Vagina (tissue), 2 donors: ENCODE measurements around the gene FOXO6. TPM values are rescaled to one million over a fixed set of nuclear protein-coding genes. Genes with fewer than 3 reads are reported as not detected.

ENCODE experiments used
- DNase-seq, 2 donors: peaks; one replicate each; pipeline ENCODE4 v3.0.0-alpha.2; 2017; ENCODE audit errors: extremely low spot score in 2 of 2
- H3K27ac ChIP-seq: fragments of 200-600 bp; sonication (generic); one replicate; pipeline ENCODE4 v1.5.1; 2019
- H3K27me3 ChIP-seq: fragments of 200-600 bp; sonication (generic); one replicate; pipeline ENCODE4 v1.5.1; 2019
- H3K36me3 ChIP-seq, 2 donors: fragments of 200-600 bp; sonication (generic); one replicate each; pipeline ENCODE4 v1.5.1; 2017 to 2019
- H3K4me1 ChIP-seq: fragments of 200-600 bp; sonication (generic); one replicate; pipeline ENCODE4 v1.5.1; 2019
- H3K4me3 ChIP-seq, 2 donors: fragments of 200-600 bp; sonication (generic); 1 replicate in 1 of 2; 2 replicates in 1 of 2; pipeline ENCODE4 v1.5.1; 2016 to 2019
- H3K9me3 ChIP-seq: fragments of 200-600 bp; sonication (generic); one replicate; pipeline ENCODE4 v1.5.1; 2019
- POLR2A ChIP-seq, 2 donors: fragments of 450-650 bp; IDR thresholded peaks; one replicate each; pipeline ENCODE4 v1.6.1; 2017; ENCODE audit warnings: antibody characterized with exemption in 2 of 2, mild to moderate bottlenecking in 2 of 2, moderate library complexity in 2 of 2
- POLR2AphosphoS5 ChIP-seq, 2 donors: sonication (generic); formaldehyde crosslinking; IDR thresholded peaks; one replicate each; pipeline ENCODE4 v1.9.0; 2017; ENCODE audit warnings: antibody characterized with exemption in 2 of 2, mild to moderate bottlenecking in 2 of 2, low read depth in 1 of 2; ENCODE audit not compliant: insufficient read depth in 1 of 2
- intact Hi-C: fragments of 100-400 bp; cut with DNase I; formaldehyde crosslinking; loops from one replicate; pipeline ENCODE4 v1.15.1; 2023
- total RNA-seq: library from RNA; depleted of rRNA; stranded (reverse); fragments of >200 nt; gene quantifications from one replicate; pipeline ENCODE4 v1.2.3, GENCODE V29; 2016
- TF ChIP-seq, protein P1 (sequence below), 3 experiments: fragments of 450-650 bp in 2 of 3; fragments of 200-600 bp in 1 of 3; sonication (generic) in 1 of 3; IDR thresholded peaks; one replicate each; pipeline ENCODE4 v1.5.1; 2017 to 2019; ENCODE audit warnings: antibody characterized with exemption in 3 of 3, mild to moderate bottlenecking in 2 of 3, moderate library complexity in 2 of 3

Gene FOXO6
- total RNA-seq, 1 donor from 2014 or later, result 1.7 TPM

GRCh38 chr1:41341772-41342562 is 19.3 kb upstream of the FOXO6 start:
- intact Hi-C loops, result no loop called here
- no peak overlapping the region for H3K4me3 ChIP-seq
- no peaks in the 10 kb centered on the region for H3K36me3 ChIP-seq
- no peaks in the 10 kb centered on the region for H3K4me1 ChIP-seq
- H3K27me3 ChIP-seq, result no peaks in the 10 kb centered on the region
- TF ChIP-seq POLR2A (IDR thresholded peaks at IDR 0.05) (no peak), POLR2AphosphoS5 (IDR thresholded peaks at IDR 0.05; ENCODE audit: insufficient read depth in 1 of 2, low read depth in 1 of 2) (no peak)
- TF ChIP-seq, protein P1, sequence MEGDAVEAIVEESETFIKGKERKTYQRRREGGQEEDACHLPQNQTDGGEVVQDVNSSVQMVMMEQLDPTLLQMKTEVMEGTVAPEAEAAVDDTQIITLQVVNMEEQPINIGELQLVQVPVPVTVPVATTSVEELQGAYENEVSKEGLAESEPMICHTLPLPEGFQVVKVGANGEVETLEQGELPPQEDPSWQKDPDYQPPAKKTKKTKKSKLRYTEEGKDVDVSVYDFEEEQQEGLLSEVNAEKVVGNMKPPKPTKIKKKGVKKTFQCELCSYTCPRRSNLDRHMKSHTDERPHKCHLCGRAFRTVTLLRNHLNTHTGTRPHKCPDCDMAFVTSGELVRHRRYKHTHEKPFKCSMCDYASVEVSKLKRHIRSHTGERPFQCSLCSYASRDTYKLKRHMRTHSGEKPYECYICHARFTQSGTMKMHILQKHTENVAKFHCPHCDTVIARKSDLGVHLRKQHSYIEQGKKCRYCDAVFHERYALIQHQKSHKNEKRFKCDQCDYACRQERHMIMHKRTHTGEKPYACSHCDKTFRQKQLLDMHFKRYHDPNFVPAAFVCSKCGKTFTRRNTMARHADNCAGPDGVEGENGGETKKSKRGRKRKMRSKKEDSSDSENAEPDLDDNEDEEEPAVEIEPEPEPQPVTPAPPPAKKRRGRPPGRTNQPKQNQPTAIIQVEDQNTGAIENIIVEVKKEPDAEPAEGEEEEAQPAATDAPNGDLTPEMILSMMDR (IDR thresholded peaks at IDR 0.05), result no peak
- H3K9me3 ChIP-seq, result no peaks in the 10 kb centered on the region
- peak; percentile 52 to 93 for DNase-seq
- no peak overlapping the region for H3K27ac ChIP-seq

GRCh38 chr1:41342774-41343355 is 18.4 kb upstream of the FOXO6 start:
- Histone ChIP-seq H3K27ac (no peak overlapping the region), H3K27me3 (no peaks in the 10 kb centered on the region), H3K9me3 (no peaks in the 10 kb centered on the region), H3K4me3 (no peak overlapping the region), H3K4me1 (no peaks in the 10 kb centered on the region), H3K36me3 (no peaks in the 10 kb centered on the region)
- DNase-seq, result peak; percentile 60 to 77
- intact Hi-C loops, result no loop called here
- TF ChIP-seq, protein P1 (IDR thresholded peaks at IDR 0.05), result no peak
- no peak for TF ChIP-seq POLR2A (IDR thresholded peaks at IDR 0.05)
- no peak for TF ChIP-seq POLR2AphosphoS5 (IDR thresholded peaks at IDR 0.05; ENCODE audit: insufficient read depth in 1 of 2, low read depth in 1 of 2)

DNA sequence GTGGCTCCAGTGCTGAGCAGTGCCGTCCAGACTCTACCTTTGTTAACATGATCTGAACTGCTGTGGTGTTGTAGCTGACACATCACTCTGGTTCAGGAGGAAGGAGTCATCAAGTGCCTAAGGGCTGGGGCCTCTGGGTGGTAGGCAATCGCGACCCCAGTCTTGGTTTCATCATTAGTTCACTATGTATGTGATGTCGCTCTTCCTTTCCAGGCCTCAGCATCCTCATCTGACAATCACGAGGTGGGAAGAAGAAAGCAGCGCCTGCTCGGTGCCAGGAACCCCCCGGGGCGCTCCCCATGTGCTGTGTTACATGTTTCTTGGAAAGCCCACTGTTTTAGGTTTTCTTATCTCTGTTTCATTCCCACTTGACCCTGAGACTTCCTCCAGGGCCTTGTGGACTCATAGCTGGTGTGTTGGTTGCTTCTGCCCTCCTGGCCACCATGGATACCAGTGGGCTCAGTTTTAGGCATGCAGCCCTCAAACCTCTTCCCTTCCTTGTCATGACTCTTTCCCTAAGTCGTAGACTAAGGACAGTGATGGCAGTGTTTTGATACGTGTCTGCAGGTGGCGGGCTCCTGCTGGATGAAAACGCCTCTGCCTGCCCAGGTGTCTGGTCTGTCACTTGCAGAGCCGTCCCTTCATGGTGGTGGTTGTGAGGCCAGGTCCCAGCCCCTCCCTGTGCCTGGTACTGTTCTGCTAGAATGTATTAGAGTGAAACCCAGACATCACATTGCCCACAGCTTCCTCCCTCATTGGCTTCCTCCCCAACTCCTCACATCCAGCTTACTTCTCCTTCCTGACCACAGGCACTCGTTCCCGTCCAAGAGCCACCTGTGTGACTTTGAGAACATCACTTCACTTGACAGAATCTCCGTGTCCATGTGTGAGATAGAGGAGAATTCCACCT is 17.2 kb upstream of the FOXO6 start:
- Histone ChIP-seq H3K9me3 (no peaks in the 10 kb centered on the region), H3K36me3 (no peaks in the 10 kb centered on the region), H3K4me3 (no peak overlapping the region), H3K4me1 (no peaks in the 10 kb centered on the region), H3K27me3 (no peaks in the 10 kb centered on the region), H3K27ac (no peak overlapping the region)
- intact Hi-C loops, result no loop called here
- peak; percentile 77 for DNase-seq
- TF ChIP-seq POLR2AphosphoS5 (IDR thresholded peaks at IDR 0.05; ENCODE audit: insufficient read depth in 1 of 2, low read depth in 1 of 2) (no peak), POLR2A (IDR thresholded peaks at IDR 0.05) (no peak)
- TF ChIP-seq, protein P1 (IDR thresholded peaks at IDR 0.05), result no peak

- peak; percentile 19 to 47 for DNase-seq
- intact Hi-C loops, result no loop called here
- no peaks in the 10 kb centered on the region for H3K4me1 ChIP-seq
Observed at GRCh38 chr1:41344708-41345159, 16.5 kb upstream of the FOXO6 start.

More at GRCh38 chr1:41344708-41345159, 16.5 kb upstream of the FOXO6 start:
- TF ChIP-seq POLR2A (IDR thresholded peaks at IDR 0.05), result no peak
- TF ChIP-seq, protein P1 (IDR thresholded peaks at IDR 0.05), result no peak
- TF ChIP-seq POLR2AphosphoS5 (IDR thresholded peaks at IDR 0.05; ENCODE audit: insufficient read depth in 1 of 2, low read depth in 1 of 2), result no peak
- Histone ChIP-seq H3K9me3 (no peaks in the 10 kb centered on the region), H3K27ac (no peak overlapping the region), H3K4me3 (no peak overlapping the region), H3K36me3 (no peaks in the 10 kb centered on the region), H3K27me3 (no peaks in the 10 kb centered on the region)
